ENCODE results near the gene ICAM3. TPM values are rescaled to one million over a fixed set of nuclear protein-coding genes. Genes with fewer than 3 reads are reported as not detected.
A peak's percentile ranks its signal among the peaks of the same experiment; 100 is the strongest.

Gene ICAM3
- total RNA-seq, 1 experiment from 2014 or later = 46.9 TPM

DNA sequence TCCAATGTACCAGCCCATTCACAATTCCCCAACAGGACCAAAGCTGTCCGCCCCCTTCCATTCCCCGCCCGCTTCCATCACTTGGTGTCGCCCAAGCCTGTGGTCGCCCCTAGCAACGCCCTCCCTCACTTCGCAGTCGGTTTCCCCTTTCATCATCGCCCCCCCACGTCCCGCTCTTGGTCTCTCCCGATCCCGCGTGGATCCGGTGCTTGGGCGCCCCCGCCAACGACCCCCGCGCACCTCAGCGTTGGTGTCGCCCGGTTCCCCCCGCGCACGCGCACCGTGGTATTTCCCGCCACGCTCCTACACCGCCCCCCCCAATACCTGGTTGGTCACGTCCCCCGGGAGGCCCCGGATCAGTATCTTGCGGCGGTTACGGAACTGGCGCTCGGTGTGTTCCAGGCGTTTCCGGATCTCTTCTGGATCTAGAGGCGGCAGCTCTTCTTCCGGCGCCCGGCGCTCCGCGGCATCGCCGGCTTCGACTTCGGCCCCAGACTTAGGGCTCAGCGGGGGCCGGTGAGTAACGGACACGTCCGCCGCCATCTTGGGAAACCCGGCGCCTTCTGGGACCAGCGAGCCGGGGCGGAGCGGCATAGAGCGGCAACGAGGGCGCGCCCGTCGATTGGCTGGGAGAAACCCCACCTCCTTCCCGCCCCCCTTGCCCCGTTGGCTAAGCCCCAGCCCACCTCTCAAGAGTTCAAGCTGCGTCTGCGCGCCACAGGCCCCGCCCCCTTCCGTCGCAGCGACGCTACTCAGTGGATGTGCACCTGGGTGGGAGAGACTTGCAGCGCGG lies 6.3 kb downstream of the ICAM3 start, which contains the start of gene RAVER1:
RAVER1 (minus strand) TSS at position 565 of the 793 bp plus-strand sequence; CDS start at position 543, 22 bp downstream.
- peak within 1 kb of the TSS; percentile 84 for H3K4me3 ChIP-seq (ENCODE audit: low read length)
- POLR2A ChIA-PET (ENCODE audit: unreplicated experiment) = interaction anchor here (0.5 to 0.6 kb wide), 5 partner anchors 16 to 875 kb away, joined by 4 to 26 read pairs (median 10); partner anchors contain the start of gene ICAM1
- BruUV-seq (replicated peaks) = no TSS peak

GRCh38 chr19:10332158-10332964 lies 7.1 kb downstream of the ICAM3 start:
- Histone ChIP-seq H2AFZ (ENCODE audit: low read length) (peak overlapping the region; percentile 84), H3K4me1 (ENCODE audit: insufficient read depth, low read length) (peaks cover 22% of the 10 kb centered on the region), H3K79me2 (ENCODE audit: low read length) (peaks cover 53% of the 10 kb centered on the region), H3K27ac (ENCODE audit: low read length) (no peak overlapping the region), H3K4me3 (ENCODE audit: low read length) (peak overlapping the region; percentile 84), H3K4me2 (ENCODE audit: low read length) (peak overlapping the region; percentile 96), H4K20me1 (ENCODE audit: low read length) (peaks cover 10% of the 10 kb centered on the region), H3K27me3 (ENCODE audit: low read length) (no peaks in the 10 kb centered on the region), H3K9ac (ENCODE audit: low read length) (peak overlapping the region; percentile 86), H3K9me3 (ENCODE audit: low read length) (no peaks in the 10 kb centered on the region), H3K9me2 (replicated peaks; ENCODE audit: low read length) (no peaks in the 10 kb centered on the region), H3F3A (ENCODE audit: low read length, unreplicated experiment) (no peaks in the 10 kb centered on the region), H3K36me3 (ENCODE audit: low read depth, low read length) (peaks cover 27% of the 10 kb centered on the region)
- TF ChIP-seq EZH2 (IDR thresholded peaks at IDR 0.05; ENCODE audit: low read length, unreplicated experiment) (no peak), EZH2phosphoT487 (IDR thresholded peaks at IDR 0.05; ENCODE audit: borderline replicate concordance, low read length) (no peak)
- TF ChIP-seq, protein P1, sequence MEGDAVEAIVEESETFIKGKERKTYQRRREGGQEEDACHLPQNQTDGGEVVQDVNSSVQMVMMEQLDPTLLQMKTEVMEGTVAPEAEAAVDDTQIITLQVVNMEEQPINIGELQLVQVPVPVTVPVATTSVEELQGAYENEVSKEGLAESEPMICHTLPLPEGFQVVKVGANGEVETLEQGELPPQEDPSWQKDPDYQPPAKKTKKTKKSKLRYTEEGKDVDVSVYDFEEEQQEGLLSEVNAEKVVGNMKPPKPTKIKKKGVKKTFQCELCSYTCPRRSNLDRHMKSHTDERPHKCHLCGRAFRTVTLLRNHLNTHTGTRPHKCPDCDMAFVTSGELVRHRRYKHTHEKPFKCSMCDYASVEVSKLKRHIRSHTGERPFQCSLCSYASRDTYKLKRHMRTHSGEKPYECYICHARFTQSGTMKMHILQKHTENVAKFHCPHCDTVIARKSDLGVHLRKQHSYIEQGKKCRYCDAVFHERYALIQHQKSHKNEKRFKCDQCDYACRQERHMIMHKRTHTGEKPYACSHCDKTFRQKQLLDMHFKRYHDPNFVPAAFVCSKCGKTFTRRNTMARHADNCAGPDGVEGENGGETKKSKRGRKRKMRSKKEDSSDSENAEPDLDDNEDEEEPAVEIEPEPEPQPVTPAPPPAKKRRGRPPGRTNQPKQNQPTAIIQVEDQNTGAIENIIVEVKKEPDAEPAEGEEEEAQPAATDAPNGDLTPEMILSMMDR (conservative IDR thresholded peaks at IDR 0.05; ENCODE audit: low read depth, low read length) = no peak
- ChIA-PET CTCF (interaction anchor here (0.6 to 2.2 kb wide), 2 partner anchors 62 to 84 kb away, joined by 5 to 15 read pairs; partner anchors contain the start of gene ICAM1), POLR2A (ENCODE audit: unreplicated experiment) (interaction anchor here (0.5 to 0.6 kb wide), 2 partner anchors 10 to 61 kb away, joined by 4 read pairs; partner anchors contain the start of gene ICAM1)
- ATAC-seq (no peak), DNase-seq (no peak)
- intact Hi-C loops (cut with micrococcal nuclease) = loop anchor here (10.0 kb wide), 1 partner anchor 52 kb away; the partner anchor contains the start of gene TYK2
- TSS peak; percentile 55 for BruUV-seq (replicated peaks)

More for the DNA sequence above, 6.3 kb downstream of the ICAM3 start, which contains the start of gene RAVER1:
- intact Hi-C loops (cut with micrococcal nuclease) = loop anchor here (10.0 kb wide), 1 partner anchor 52 kb away; the partner anchor contains the start of gene TYK2
- Histone ChIP-seq H3K79me2 (ENCODE audit: low read length) (peaks cover 50% of the 10 kb centered on the region), H2AFZ (ENCODE audit: low read length) (peak within 1 kb of the TSS; percentile 84), H3K27me3 (ENCODE audit: low read length) (no peaks in the 10 kb centered on the region), H3K36me3 (ENCODE audit: low read depth, low read length) (peaks cover 20% of the 10 kb centered on the region), H3K9me2 (replicated peaks; ENCODE audit: low read length) (no peaks in the 10 kb centered on the region), H3F3A (ENCODE audit: low read length, unreplicated experiment) (no peaks in the 10 kb centered on the region), H3K9ac (ENCODE audit: low read length) (peak within 1 kb of the TSS; percentile 86), H4K20me1 (ENCODE audit: low read length) (peaks cover 10% of the 10 kb centered on the region), H3K9me3 (ENCODE audit: low read length) (no peaks in the 10 kb centered on the region), H3K27ac (ENCODE audit: low read length) (peak within 1 kb of the TSS; percentile 55), H3K4me2 (ENCODE audit: low read length) (peak within 1 kb of the TSS; percentile 96), H3K4me1 (ENCODE audit: insufficient read depth, low read length) (peaks cover 22% of the 10 kb centered on the region)
- DNase-seq (peak; percentile 98), ATAC-seq (peak; percentile 76)
- CTCF ChIA-PET = interaction anchor here (0.6 to 2.2 kb wide), 4 partner anchors 47 to 83 kb away, joined by 5 to 15 read pairs (median 7); partner anchors contain the start of gene ICAM1
- TF ChIP-seq EZH2phosphoT487 (IDR thresholded peaks at IDR 0.05; ENCODE audit: borderline replicate concordance, low read length) (no peak), EZH2 (IDR thresholded peaks at IDR 0.05; ENCODE audit: low read length, unreplicated experiment) (no peak)
- TF ChIP-seq, protein P1 (conservative IDR thresholded peaks at IDR 0.05; ENCODE audit: low read depth, low read length) = no peak

All from PC-3 (cell line).